GM19372 (cell line): Measurements from ENCODE around the gene POP5.
"Not testable (repeated sequence)": the region's sequence is repeated elsewhere in the genome, so short reads cannot be mapped to it uniquely, and the experiment has no call there.

ENCODE experiments used
- ATAC-seq: cut with Tn5 transposase; IDR thresholded peaks from one replicate; pipeline ENCODE4 v1.9.1; 2021; ENCODE audit warnings: mild to moderate bottlenecking, low read depth, moderate library complexity; ENCODE audit not compliant: unreplicated experiment

Gene POP5

DNA sequence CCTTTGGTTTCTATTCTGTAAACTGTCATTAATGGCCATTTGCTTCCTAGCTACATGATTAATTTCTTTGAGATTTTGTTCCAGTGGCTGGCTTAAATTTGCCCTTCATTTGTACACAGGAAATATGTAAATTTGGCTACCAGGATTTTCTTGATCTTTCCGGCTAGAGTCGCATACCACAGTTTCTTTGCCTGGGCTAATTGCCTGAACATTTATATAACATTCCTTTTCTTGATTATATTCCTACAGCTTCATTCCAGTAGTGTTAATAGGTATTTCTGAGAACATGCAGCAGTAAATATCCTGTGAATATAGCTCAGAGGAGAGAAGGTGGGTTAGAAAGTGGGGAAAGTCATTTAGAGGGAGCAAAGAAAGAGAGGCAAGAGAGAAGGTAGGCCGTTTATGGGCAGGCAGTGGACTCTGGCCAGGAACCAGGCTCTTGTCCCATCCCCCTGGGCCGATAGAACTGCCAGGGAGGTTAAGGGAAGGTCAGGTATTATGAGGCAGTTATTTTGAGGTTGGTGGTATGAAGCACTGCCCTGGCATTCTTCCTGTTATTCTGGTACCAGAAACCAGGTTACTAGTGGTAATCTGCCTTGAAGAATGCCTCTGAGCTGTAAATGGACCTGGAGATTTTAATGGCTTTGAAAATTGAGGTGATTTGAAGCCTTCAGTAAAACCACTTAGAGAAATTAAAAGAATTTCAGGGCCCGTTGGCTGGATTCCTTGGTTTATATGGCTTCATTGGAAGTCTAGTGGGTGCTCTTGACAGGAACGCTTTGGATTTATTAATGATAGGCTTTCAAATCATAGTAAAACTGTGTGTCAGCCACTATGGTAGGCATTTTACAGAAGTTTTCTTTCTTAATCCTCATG lies 42.7 kb downstream of the POP5 start:
- no peak for ATAC-seq

DNA sequence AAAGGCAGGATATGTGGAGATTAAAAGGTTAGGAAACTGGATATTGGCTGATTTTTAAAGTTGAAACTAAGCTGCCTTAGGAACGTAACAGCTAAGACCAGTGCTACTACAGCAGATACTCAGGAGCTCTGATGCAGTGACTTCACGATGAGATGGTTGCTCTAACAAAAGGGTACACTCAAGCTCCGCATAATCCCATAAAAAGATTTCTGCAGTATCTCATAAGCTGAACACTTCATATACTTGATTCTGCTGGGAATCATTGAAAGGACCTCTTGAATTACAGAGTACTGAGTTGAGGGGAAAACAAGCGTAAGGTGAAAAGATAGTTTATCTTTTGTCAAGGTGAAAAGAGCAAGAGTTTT lies 43.4 kb downstream of the POP5 start:
- ATAC-seq = no peak

DNA sequence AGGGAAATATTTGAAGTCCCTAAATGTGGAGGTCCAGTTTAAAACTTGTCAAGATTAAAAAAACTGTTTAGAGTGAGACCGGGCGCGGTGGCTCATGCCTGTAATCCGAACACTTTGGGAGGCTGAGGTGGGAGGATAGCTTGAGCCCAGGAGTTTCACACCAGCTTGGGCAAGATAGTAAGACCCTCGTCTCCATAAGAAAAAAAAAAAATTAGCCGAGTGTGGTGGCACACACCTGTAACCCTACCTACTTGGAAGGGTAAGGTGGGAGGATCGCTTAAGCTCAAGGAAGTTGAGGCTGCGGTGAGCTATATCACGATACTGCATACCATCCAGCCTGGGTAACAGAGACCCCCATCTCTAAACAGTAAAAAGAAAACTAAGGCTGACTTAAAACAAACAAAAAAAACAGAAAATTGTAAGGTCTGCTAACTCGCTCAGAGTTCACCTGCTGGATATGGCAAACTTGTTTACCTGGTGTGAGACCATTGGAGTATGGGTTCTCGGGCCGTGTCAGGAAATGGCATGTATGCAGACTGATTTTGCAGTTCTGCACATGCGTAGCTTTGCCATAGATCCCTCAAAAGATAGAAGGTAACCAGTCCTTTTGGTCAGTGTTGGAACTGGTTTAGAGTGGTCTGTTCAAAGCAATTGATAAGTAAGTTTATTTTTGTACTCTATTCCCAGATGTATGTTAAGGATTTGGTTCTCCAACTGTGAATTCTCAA lies 45.0 kb downstream of the POP5 start:
- ATAC-seq = no peak

DNA sequence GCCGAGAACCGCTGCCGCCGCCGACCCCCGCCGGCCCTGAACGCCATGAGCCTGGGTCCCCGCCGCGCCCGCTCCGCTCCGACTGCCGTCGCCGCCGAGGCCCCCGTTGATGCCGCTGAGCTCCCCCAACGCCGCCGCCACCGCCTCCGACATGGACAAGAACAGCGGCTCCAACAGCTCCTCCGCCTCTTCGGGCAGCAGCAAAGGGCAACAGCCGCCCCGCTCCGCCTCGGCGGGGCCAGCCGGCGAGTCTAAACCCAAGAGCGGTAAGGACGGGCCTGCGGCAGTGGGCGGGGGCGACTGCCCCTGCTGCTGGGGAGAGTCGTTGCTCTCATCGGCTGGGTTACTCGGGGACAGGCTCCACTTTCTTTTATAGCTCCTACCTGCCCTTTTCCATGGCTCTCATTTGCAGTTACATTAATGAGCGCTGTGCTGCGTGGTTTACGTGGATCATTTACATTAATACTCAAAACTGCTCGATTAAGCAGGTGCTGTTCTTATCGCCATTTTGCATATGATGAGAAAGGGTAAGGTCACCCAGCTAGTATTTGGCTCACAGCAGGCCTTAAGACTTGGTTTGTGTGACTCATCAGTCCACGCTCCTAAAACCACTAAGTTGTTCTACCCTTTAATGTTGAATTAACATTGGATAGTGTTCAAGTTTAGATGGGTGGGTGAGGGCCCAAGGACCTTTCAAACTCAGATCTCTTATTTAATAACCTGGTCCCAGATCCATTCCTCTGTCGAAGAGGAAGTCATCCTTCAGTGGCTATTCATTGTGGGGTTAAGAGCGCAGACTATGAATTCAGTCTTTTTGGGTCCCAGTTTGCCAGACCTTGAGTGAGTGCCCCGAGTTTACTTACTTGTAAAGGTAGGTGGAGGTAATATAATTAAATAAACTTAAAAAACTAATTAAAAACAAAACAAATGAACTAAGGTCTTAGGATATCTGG lies 46.2 kb downstream of the POP5 start:
- no peak for ATAC-seq

DNA sequence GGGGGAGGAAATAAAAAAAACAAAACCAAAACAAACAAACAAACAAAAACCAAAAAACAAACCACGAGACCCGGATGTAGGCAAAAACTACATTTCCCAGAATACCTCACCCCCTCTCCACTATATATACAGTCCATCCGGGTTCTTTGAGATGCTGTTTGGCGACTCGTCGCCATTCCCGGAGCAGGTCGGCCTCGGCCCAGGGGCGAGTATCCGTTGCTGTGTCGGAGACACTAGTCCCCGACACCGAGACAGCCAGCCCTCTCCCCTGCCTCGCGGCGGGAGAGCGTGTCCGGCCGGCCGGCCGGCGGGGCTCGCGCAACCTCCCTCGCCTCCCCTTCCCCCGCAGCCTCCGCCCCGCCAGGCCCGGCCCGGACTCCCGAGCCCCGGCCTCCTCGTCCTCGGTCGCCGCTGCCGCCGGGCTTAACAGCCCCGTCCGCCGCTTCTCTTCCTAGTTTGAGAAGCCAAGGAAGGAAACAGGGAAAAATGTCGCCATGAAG lies 46.9 kb downstream of the POP5 start, which contains the start of gene RNF10:
Gene RNF10, plus strand, starts transcription at position 154 of the 500 bp plus-strand sequence. CDS start 456 bp downstream, outside the sequence.
- no peak for ATAC-seq

DNA sequence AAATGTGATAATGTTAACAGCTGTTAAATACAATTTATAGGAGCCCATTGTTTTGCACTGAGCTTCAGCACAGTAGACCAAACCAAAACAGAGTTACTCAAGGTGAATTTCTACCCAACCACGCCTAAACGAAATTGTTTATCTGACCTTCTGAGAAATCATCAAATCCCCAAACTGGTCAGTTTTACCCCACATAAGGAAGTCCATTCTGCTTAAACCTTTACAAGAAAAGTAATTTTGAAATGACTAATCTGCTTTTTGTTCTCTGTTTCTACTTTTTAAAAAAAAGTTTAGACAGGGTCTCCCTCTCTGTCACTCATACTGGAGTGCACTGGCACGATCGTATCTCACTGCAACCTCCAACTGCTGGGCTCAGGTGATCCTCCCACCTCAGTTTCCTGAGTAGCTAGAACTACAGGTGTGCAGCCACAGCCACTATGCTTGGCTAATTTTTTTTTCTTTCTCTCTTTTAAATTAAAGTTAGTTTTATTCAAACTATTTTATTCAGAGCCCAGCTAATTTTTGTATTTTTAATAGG lies 48.4 kb downstream of the POP5 start:
- ATAC-seq = no peak

DNA sequence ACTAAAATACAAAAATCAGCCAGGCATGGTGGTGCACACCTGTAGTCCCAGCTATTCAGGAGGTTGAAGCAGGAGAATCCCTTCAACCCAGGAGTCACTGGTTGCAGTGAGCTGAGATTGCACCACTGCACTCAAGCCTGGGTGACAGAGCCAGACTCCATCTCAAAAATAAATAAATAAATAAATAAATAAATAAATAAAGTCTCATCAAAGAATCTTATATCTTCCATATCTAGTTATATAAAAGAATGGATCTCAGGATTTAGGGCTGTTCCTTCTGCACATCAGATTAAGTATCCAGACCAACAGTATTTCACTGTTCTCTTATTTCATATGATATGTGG lies 50.8 kb downstream of the POP5 start:
- ATAC-seq = not testable (repeated sequence)

DNA sequence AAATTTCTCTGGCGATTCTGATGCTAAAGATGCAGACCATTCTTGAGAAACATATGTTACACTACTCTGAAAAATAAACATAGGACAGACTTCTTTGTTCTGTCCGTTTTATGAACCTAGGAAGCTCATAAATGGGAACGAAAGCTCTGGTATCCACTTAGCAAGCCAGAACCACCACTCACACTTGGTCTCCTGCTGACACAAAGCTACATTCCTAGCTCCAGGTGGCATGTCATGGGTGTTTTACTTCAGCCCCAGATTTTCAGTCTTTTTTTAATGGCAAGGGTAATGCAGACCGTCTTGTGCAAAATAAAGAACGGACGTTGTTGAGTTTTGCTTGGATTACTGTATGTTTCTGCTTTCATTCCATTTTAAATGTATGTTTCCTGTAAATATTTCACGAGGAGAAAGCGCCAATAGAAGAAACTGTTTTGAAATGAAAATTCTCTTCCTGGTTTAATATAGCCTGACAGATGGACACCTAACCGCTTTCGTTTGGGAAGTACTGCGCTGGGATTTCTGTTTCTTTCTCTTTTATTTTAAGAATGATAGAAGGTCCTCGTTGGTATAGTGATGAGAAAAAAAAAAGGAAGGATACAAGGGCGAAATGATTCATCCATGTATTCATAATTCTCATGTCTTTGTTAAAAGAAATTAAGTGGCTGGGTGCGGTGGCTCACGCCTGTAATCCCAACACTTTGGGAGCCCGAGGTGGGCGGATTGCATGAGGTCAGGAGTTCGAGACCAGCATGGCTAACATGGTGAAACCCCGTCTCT lies 51.4 kb downstream of the POP5 start:
- ATAC-seq = no peak

DNA sequence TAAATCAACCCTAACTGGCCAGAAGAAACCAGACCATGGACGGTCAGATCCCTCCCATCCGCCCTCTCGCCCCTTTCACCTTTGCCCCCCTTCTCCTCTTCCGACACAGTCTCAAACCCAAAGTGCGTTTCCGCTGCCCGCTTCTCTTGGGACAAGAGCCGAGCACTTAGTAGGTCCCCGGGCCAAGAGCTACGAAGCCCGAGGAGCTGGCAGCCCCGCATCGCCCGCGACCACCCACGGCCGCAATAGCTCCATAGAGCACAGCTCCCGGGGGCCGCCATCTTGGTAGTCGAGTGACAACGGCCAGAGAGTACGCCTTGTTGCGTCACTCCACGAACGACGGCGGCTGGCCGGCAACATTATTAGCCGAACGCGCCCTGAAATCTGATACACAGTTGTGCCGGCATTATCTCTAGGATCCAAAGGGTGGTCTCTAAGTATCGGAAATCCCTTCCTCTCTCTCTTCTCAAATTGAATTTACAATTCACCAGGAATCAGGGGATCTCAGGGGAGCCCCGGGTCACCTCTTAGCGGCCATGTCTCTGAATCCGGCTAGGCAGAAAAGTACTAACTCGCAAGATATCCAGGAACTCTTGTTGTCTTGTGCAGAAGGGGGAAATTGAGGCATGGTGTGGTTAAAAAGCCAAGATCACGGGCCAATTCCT lies 52.2 kb downstream of the POP5 start, which contains the start of gene COQ5:
Gene COQ5, minus strand, starts transcription at position 298 of the 665 bp plus-strand sequence. Its CDS starts 17 bp downstream, at position 281.
- peak; percentile 75 for ATAC-seq
